ENCODE measurements around the gene SLC5A9.

Gene SLC5A9

DNA sequence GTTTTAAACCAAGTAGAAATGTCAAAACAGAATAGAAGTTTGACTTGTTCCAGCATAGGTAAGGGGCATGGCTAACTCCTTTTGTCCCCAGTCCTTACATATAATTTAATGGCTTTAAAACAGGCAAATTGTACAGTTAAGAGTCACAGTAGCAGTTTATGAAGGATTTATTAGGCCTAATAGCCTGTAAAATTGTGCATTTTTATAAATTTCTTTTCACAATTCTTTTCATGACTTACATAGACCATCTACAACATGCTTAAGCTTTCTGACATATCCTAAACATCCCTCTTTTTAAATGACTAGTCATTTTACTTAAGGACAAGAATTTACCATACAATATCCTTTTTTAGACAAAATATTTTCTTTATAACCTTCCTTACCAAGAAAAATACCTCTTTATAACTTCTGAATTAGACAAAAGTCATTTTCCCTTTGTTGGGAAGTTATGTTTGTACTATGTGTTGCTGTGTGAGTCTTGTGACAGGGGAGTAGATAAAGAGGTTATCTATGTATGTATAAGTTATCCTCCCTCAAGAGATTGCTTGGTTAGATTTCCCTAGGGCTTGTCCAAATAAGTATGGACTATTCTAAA is 34.5 kb upstream of the SLC5A9 start:
- no peak overlapping the region for H3K4me3 ChIP-seq (ENCODE audit: low read length)
- DNase-seq (ENCODE audit: low read depth): no peak
- no peak for TF ChIP-seq CTCF (conservative IDR thresholded peaks at IDR 0.05; ENCODE audit: low read length)

DNA sequence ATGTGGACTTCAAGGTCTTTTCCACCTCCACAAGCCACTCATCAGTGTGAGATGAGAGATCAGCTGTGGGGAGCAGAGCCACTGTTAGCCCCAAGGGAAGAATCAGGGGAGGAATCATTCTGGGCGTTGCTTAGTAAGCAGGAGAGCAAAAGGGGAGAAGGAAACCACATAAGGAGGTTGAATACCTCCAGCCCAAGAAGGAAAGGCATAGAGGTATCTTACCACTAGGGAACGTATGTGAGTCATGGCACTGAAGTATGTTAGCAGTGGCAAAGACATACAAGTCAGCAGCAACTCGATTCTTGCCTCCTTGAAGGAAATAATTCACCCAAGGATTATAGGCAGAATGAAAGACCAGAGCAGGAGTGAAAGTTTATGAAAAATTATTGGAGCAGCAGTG is 31.6 kb upstream of the SLC5A9 start:
- no peak overlapping the region for H3K4me3 ChIP-seq (ENCODE audit: low read length)
- no peak for DNase-seq (ENCODE audit: low read depth)
- TF ChIP-seq CTCF (conservative IDR thresholded peaks at IDR 0.05; ENCODE audit: low read length): no peak

- H3K4me3 ChIP-seq (ENCODE audit: low read length): no peak overlapping the region
- DNase-seq (ENCODE audit: low read depth): no peak
- TF ChIP-seq CTCF (conservative IDR thresholded peaks at IDR 0.05; ENCODE audit: low read length): no peak
Measured at GRCh38 chr1:48194801-48195200, 27.7 kb upstream of the SLC5A9 start.

GRCh38 chr1:48196237-48196636 is 26.3 kb upstream of the SLC5A9 start:
- no peak overlapping the region for H3K4me3 ChIP-seq (ENCODE audit: low read length)
- DNase-seq (ENCODE audit: low read depth): no peak
- no peak for TF ChIP-seq CTCF (conservative IDR thresholded peaks at IDR 0.05; ENCODE audit: low read length)

- DNase-seq (ENCODE audit: low read depth): no peak
- TF ChIP-seq CTCF (conservative IDR thresholded peaks at IDR 0.05; ENCODE audit: low read length): no peak
- no peak overlapping the region for H3K4me3 ChIP-seq (ENCODE audit: low read length)
Measured at GRCh38 chr1:48198970-48199369, 23.5 kb upstream of the SLC5A9 start.

DNA sequence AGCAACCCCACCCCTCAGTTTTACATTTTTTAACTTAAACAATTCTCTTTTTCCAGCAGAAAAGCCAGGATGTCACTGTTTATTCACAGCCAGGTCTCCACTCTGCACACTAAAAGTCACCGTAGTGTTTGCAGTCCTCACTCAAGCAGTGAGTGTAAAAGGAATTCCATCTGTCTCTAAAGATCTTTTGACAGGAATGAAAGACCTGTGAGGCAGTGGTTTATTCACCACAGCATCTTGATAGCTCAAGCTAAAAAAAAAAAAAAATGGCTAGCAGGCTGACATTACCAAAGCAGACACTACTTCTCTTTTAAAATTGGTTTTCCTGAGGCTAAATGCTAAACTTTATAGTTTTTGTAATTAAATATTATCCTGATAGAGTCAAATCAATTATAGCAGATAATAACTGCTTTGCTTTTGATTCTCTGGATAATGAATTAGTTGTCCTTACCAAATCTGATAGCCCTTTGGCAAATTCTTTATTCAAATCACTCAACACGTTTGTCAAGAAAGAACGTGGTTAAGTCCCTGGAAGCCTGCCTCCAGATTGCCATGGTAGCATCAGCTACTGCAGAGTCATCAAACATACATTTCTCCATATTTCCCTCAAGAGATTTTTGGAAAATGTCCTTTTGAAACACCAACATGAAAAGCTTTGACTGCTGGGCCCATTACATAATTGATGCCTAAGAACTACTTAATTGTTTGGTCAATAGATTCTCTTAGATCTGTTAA is 22.2 kb upstream of the SLC5A9 start:
- no peak overlapping the region for H3K4me3 ChIP-seq (ENCODE audit: low read length)
- peak; percentile 7 for DNase-seq (ENCODE audit: low read depth)
- TF ChIP-seq CTCF (conservative IDR thresholded peaks at IDR 0.05; ENCODE audit: low read length): no peak
